Endothelial cell of umbilical vein (primary cell): ENCODE measurements around the gene EPS8L2. TPM values are rescaled to one million over a fixed set of nuclear protein-coding genes. Genes with fewer than 3 reads are reported as not detected.

Source experiments
- BruUV-seq: library from RNA; stranded (reverse); fragments of 400-500 nt; replicated peaks from 2 replicates; lab custom pipeline; 2021; lab: Mats Ljungman, UMichigan
- CTCF ChIA-PET: fragments of 300-600, 350-600 bp; sonication (Branson Sonifier 250); formaldehyde crosslinking; loops from one replicate; lab custom pipeline; 2021; ENCODE audit warnings: antibody characterized with exemption, inconsistent platforms; lab: Charles Lee
- POLR2A ChIA-PET: fragments of 300-600, 350-600 bp; sonication (Branson Sonifier 250); formaldehyde crosslinking; loops from one replicate; lab custom pipeline; 2021; ENCODE audit warnings: antibody characterized with exemption, inconsistent platforms; lab: Charles Lee
- DNase-seq: peaks from one replicate; pipeline ENCODE4 v3.0.0-alpha.2; 2011; ENCODE audit warnings: low read depth, low spot score
- FAIRE-seq: peaks from 2 replicates; lab custom pipeline; 2011; peaks lifted over from hg19 to GRCh38; lab: Jason Lieb, UNC
- H2AFZ ChIP-seq: 2 replicates; pipeline ENCODE4 v1.6.0; 2012; ENCODE audit warnings: low read depth, low read length, control low read depth, inconsistent platforms
- H3K27ac ChIP-seq: 2 replicates; pipeline ENCODE4 v1.5.1; 2011; ENCODE audit warnings: low read depth, mild to moderate bottlenecking, control low read depth, low read length, moderate library complexity; ENCODE audit not compliant: insufficient read depth
- H3K27me3 ChIP-seq, 2 experiments: 2 replicates each; pipeline versions ENCODE4 v1.6.0 to v1.6.1; 2011; ENCODE audit warnings: low read length in 2 of 2, mixed read lengths in 1 of 2; ENCODE audit not compliant: control insufficient read depth in 2 of 2, insufficient read depth in 2 of 2
- H3K36me3 ChIP-seq, 2 experiments: 2 replicates in 1 of 2; 3 replicates in 1 of 2; pipeline ENCODE4 v1.5.1; 2011; ENCODE audit warnings: low read length in 2 of 2, mild to moderate bottlenecking in 1 of 2, moderate library complexity in 1 of 2; ENCODE audit not compliant: control insufficient read depth in 2 of 2, insufficient read depth in 2 of 2; ENCODE audit errors: extremely low read depth in 1 of 2
- H3K4me1 ChIP-seq: 3 replicates; pipeline ENCODE4 v1.5.1; 2011; ENCODE audit warnings: mild to moderate bottlenecking, low read length; ENCODE audit not compliant: control insufficient read depth, insufficient read depth; ENCODE audit errors: extremely low read depth
- H3K4me2 ChIP-seq: 2 replicates; pipeline ENCODE4 v1.6.1; 2011; ENCODE audit warnings: low read length, control low read depth, mixed read lengths; ENCODE audit not compliant: insufficient read depth
- H3K4me3 ChIP-seq, 3 experiments: fragments of 200-600 bp in 1 of 3; sonication (generic), shearing (Covaris generic) in 1 of 3; replicated peaks in 1 of 3; 2 replicates each; pipeline ENCODE4 v1.5.1; 2011 to 2016; ENCODE audit warnings: control low read depth in 3 of 3, low read length in 3 of 3, mild to moderate bottlenecking in 2 of 3, inconsistent platforms in 1 of 3, low read depth in 1 of 3, moderate library complexity in 1 of 3; ENCODE audit not compliant: insufficient read depth in 1 of 3
- H3K79me2 ChIP-seq: 2 replicates; pipeline ENCODE4 v1.6.0; 2012; ENCODE audit warnings: low read length, inconsistent platforms; ENCODE audit not compliant: control insufficient read depth, insufficient read depth
- H3K9ac ChIP-seq: replicated peaks from 2 replicates; pipeline ENCODE3; 2011; ENCODE audit warnings: low read length, control low read depth; ENCODE audit not compliant: insufficient read depth; ENCODE audit errors: extremely low read depth
- H3K9me1 ChIP-seq: replicated peaks from 3 replicates; pipeline ENCODE4 v1.6.0; 2011; ENCODE audit warnings: mild to moderate bottlenecking, low read length; ENCODE audit not compliant: control insufficient read depth, insufficient read depth; ENCODE audit errors: extremely low read depth
- H3K9me3 ChIP-seq: replicated peaks from 2 replicates; pipeline ENCODE4 v1.5.1; 2012; ENCODE audit warnings: low read length, inconsistent platforms; ENCODE audit not compliant: control insufficient read depth, insufficient read depth
- H4K20me1 ChIP-seq: replicated peaks from 2 replicates; pipeline ENCODE3; 2011; ENCODE audit warnings: mild to moderate bottlenecking, low read length; ENCODE audit not compliant: control insufficient read depth, insufficient read depth; ENCODE audit errors: extremely low read depth
- CTCF ChIP-seq, 2 donors: IDR thresholded peaks; 1 replicate in 1 of 2; 2 replicates in 1 of 2; pipeline ENCODE4 v1.5.1; 2011; ENCODE audit warnings: low read length in 2 of 2, mild to moderate bottlenecking in 2 of 2, moderate library complexity in 2 of 2, control low read depth in 1 of 2, inconsistent platforms in 1 of 2, low read depth in 1 of 2; ENCODE audit not compliant: insufficient read depth in 1 of 2; ENCODE audit errors: extremely low read depth in 1 of 2
- EZH2 ChIP-seq: IDR thresholded peaks from 2 replicates; pipeline ENCODE4 v1.6.1; 2012; ENCODE audit warnings: borderline replicate concordance, low read depth, mild to moderate bottlenecking, moderate library complexity, low read length, inconsistent platforms; ENCODE audit not compliant: severe bottlenecking
- FOS ChIP-seq: IDR thresholded peaks from 2 replicates; pipeline ENCODE4 v1.6.1; 2011; ENCODE audit warnings: mild to moderate bottlenecking, low read length, moderate library complexity, borderline replicate concordance; ENCODE audit not compliant: insufficient read depth
- GATA2 ChIP-seq: IDR thresholded peaks from 2 replicates; pipeline ENCODE4 v1.7.0; 2011; ENCODE audit warnings: low read depth, mild to moderate bottlenecking, moderate library complexity, mixed read lengths, low read length; ENCODE audit not compliant: insufficient read length, insufficient read depth
- JUN ChIP-seq: IDR thresholded peaks from 2 replicates; pipeline ENCODE4 v1.6.1; 2011; ENCODE audit warnings: borderline replicate concordance, low read depth; ENCODE audit not compliant: insufficient read length, insufficient read depth
- MYC ChIP-seq: IDR thresholded peaks from one replicate; pipeline ENCODE4 v1.6.1; 2011; ENCODE audit warnings: mild to moderate bottlenecking, low read depth, low read length
- POLR2A ChIP-seq: IDR thresholded peaks from 2 replicates; pipeline ENCODE4 v1.6.1; 2012; ENCODE audit warnings: low read depth, mild to moderate bottlenecking, control low read depth, low read length
- POLR2AphosphoS5 ChIP-seq: IDR thresholded peaks from 2 replicates; pipeline ENCODE4 v1.6.1; 2012; ENCODE audit warnings: low read depth, mild to moderate bottlenecking, control low read depth, low read length, moderate library complexity; ENCODE audit not compliant: insufficient read depth
- dilution Hi-C: fragments of 300-500 bp; cut with MboI; formaldehyde crosslinking; loops from one replicate; pipeline ENCODE4 v1.15.0; 2019; ENCODE audit warnings: low sequenced_read_pairs; ENCODE audit not compliant: extremely low pct_ligation_motif_present
- intact Hi-C: fragments of 100-400 bp; cut with micrococcal nuclease; formaldehyde crosslinking; loops from one replicate; pipeline ENCODE4 v1.10.0; 2022
- polyA plus RNA-seq, 4 experiments: library from polyadenylated mRNA; depleted of rRNA in 3 of 4; stranded (reverse) in 3 of 4; unstranded in 1 of 4; fragments of >200 nt; gene quantifications; 2 replicates each; pipeline versions ENCODE4 v1.2.1 to v1.2.3, GENCODE V29; 2011 to 2012; ENCODE audit warnings: missing spikeins in 1 of 4
- total RNA-seq: library from RNA; stranded (reverse); gene quantifications from 2 replicates; pipeline ENCODE4 v1.2.3, GENCODE V29; 2021
- TF ChIP-seq, protein P1 (sequence below): IDR thresholded peaks from 2 replicates; pipeline ENCODE4 v1.6.1; 2011; ENCODE audit not compliant: insufficient read depth, insufficient read length

The EPS8L2 gene
- total and polyA plus RNA-seq, 2 donors (not counting 3 experiments of a cell fraction or from before 2014, with no cell fraction given), result 5.2 to 12.5 TPM

- Histone ChIP-seq H3K36me3 (no peaks in the 10 kb centered on the region), H2AFZ (no peak overlapping the region), H3K9me3 (no peaks in the 10 kb centered on the region), H3K9ac (no peak overlapping the region), H3K27ac (no peak overlapping the region), H3K4me2 (no peak overlapping the region), H3K4me1 (peaks cover 3% of the 10 kb centered on the region), H3K27me3 (peaks cover 22 to 23% of the 10 kb centered on the region in 2 experiments), H4K20me1 (no peaks in the 10 kb centered on the region), H3K79me2 (no peaks in the 10 kb centered on the region), H3K4me3 (no peak overlapping the region), H3K9me1 (no peaks in the 10 kb centered on the region)
- CTCF ChIA-PET, result interaction anchor here (1.0 to 3.9 kb wide), 11 partner anchors 8 to 167 kb away, joined by 3 to 36 read pairs (median 4); partner anchors contain the start of genes DEAF1, LMNTD2 and TMEM80
- no TSS peak for BruUV-seq
- intact Hi-C loops, result no loop called here
- POLR2A ChIA-PET, result no interaction called here
- dilution Hi-C loops, result no loop called here
- DNase-seq (no peak), FAIRE-seq (no peak)
- no peak for TF ChIP-seq GATA2
Measured at GRCh38 chr11:721741-722345, 15.8 kb downstream of the EPS8L2 start.

- H3K9me1 ChIP-seq, result no peaks in the 10 kb centered on the region
- H3K4me1 ChIP-seq, result peaks cover 3% of the 10 kb centered on the region
- no peak overlapping the region for H3K9ac ChIP-seq
- dilution Hi-C loops, result no loop called here
- H2AFZ ChIP-seq, result no peak overlapping the region
- H3K4me2 ChIP-seq, result no peak overlapping the region
- H3K9me3 ChIP-seq, result no peaks in the 10 kb centered on the region
- ChIA-PET POLR2A (no interaction called here), CTCF (interaction anchor here (0.9 to 3.9 kb wide), 14 partner anchors 8 to 168 kb away, joined by 3 to 36 read pairs (median 4); partner anchors contain the start of genes DEAF1, EPS8L2, LMNTD2 and TALDO1)
- H4K20me1 ChIP-seq, result no peaks in the 10 kb centered on the region
- intact Hi-C loops, result no loop called here
- H3K36me3 ChIP-seq, result no peaks in the 10 kb centered on the region
- H3K27me3 ChIP-seq, result peaks cover 22 to 23% of the 10 kb centered on the region in 2 experiments
- TF ChIP-seq POLR2A, result no peak
- TF ChIP-seq, protein P1, sequence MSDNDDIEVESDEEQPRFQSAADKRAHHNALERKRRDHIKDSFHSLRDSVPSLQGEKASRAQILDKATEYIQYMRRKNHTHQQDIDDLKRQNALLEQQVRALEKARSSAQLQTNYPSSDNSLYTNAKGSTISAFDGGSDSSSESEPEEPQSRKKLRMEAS, result no peak
- no peak for TF ChIP-seq GATA2
- no peak for TF ChIP-seq JUN
- no peak for TF ChIP-seq FOS
- no peak for TF ChIP-seq CTCF (IDR thresholded peaks at IDR 0.05; ENCODE audit: extremely low read depth in 1 of 2, insufficient read depth in 1 of 2, low read depth in 1 of 2, low read length in 2 of 2)
- no peak for TF ChIP-seq MYC
- TF ChIP-seq EZH2, result no peak
- TF ChIP-seq POLR2AphosphoS5, result no peak
- FAIRE-seq, result no peak
- H3K79me2 ChIP-seq, result no peaks in the 10 kb centered on the region
- no TSS peak for BruUV-seq
- DNase-seq, result no peak
- H3K27ac ChIP-seq, result no peak overlapping the region
- H3K4me3 ChIP-seq, result no peak overlapping the region
Measured at GRCh38 chr11:722346-722811, 16.3 kb downstream of the EPS8L2 start.
